HepG2 (cell line): Measurements from ENCODE around the gene UPF3B. TPM values are rescaled to one million over a fixed set of nuclear protein-coding genes. Genes with fewer than 3 reads are reported as not detected.

Experiments
- ARNTL ChIP-seq: sonication (generic); formaldehyde crosslinking; IDR thresholded peaks from 2 replicates; pipeline ENCODE4 v1.4.0; 2020; ENCODE audit warnings: mild to moderate bottlenecking, missing genetic modification reagents
- ATF7-NPFF ChIP-seq: sonication (generic); formaldehyde crosslinking; IDR thresholded peaks from 2 replicates; pipeline ENCODE4 v1.8.1; 2023; ENCODE audit warnings: mild to moderate bottlenecking, low read depth, missing genetic modification reagents, moderate library complexity
- CENPT ChIP-seq: sonication (generic); formaldehyde crosslinking; IDR thresholded peaks from 2 replicates; pipeline ENCODE4 v1.8.0; 2022; ENCODE audit warnings: low read depth, mild to moderate bottlenecking, moderate library complexity, missing genetic modification reagents
- HIC2 ChIP-seq: sonication (generic); formaldehyde crosslinking; IDR thresholded peaks from 2 replicates; pipeline ENCODE4 v1.9.0; 2022; ENCODE audit warnings: low read depth, missing genetic modification reagents
- HNF1B ChIP-seq: sonication (generic); formaldehyde crosslinking; IDR thresholded peaks from 2 replicates; pipeline ENCODE4 v1.5.1; 2020; ENCODE audit warnings: mild to moderate bottlenecking, moderate library complexity, missing genetic modification reagents
- HOXA9 ChIP-seq: sonication (generic); formaldehyde crosslinking; IDR thresholded peaks from 2 replicates; pipeline ENCODE4 v1.8.1; 2022; ENCODE audit warnings: missing genetic modification reagents, mild to moderate bottlenecking, moderate library complexity, borderline replicate concordance
- MAFG ChIP-seq: sonication (generic); formaldehyde crosslinking; IDR thresholded peaks from 2 replicates; pipeline ENCODE4 v1.5.1; 2020; ENCODE audit warnings: mild to moderate bottlenecking, missing genetic modification reagents
- MED8 ChIP-seq: sonication (generic); formaldehyde crosslinking; IDR thresholded peaks from 2 replicates; pipeline ENCODE4 v1.8.1; 2023; ENCODE audit warnings: mild to moderate bottlenecking, missing genetic modification reagents; ENCODE audit not compliant: insufficient replicate concordance
- MEIS2 ChIP-seq: sonication (generic); formaldehyde crosslinking; IDR thresholded peaks from 2 replicates; pipeline ENCODE4 v1.9.0; 2021; ENCODE audit warnings: mild to moderate bottlenecking, missing genetic modification reagents
- MYNN ChIP-seq: sonication (generic); formaldehyde crosslinking; IDR thresholded peaks from 2 replicates; pipeline ENCODE4 v1.4.0; 2020; ENCODE audit warnings: mild to moderate bottlenecking, low read depth, missing genetic modification reagents
- NR2F2 ChIP-seq: IDR thresholded peaks from 2 replicates; pipeline ENCODE4 v1.6.1; 2012; ENCODE audit warnings: low read depth, inconsistent platforms, borderline replicate concordance
- REL ChIP-seq: sonication (generic); formaldehyde crosslinking; conservative IDR thresholded peaks from 2 replicates; pipeline ENCODE4 v1.8.0; 2022; ENCODE audit warnings: mild to moderate bottlenecking, missing genetic modification reagents, moderate library complexity
- SP2 ChIP-seq: sonication (generic); formaldehyde crosslinking; IDR thresholded peaks from 2 replicates; pipeline ENCODE4 v1.5.1; 2020; ENCODE audit warnings: mild to moderate bottlenecking, missing genetic modification reagents
- TARDBP ChIP-seq: sonication (generic); formaldehyde crosslinking; IDR thresholded peaks from 2 replicates; pipeline ENCODE4 v1.8.0; 2022; ENCODE audit warnings: mild to moderate bottlenecking, missing genetic modification reagents
- TFAP4 ChIP-seq: sonication (generic); IDR thresholded peaks from 2 replicates; pipeline ENCODE4 v1.6.1; 2016; ENCODE audit warnings: low read depth, borderline replicate concordance
- ZNF20 ChIP-seq: sonication (generic); formaldehyde crosslinking; IDR thresholded peaks from 2 replicates; pipeline ENCODE4 v1.4.0; 2020; ENCODE audit warnings: mild to moderate bottlenecking, moderate library complexity, missing genetic modification reagents
- ZNF33A ChIP-seq: sonication (generic); formaldehyde crosslinking; IDR thresholded peaks from 2 replicates; pipeline ENCODE4 v1.5.1; 2020; ENCODE audit warnings: missing genetic modification reagents, mild to moderate bottlenecking, moderate library complexity, borderline replicate concordance
- ZNF451 ChIP-seq: sonication (generic); formaldehyde crosslinking; IDR thresholded peaks from 2 replicates; pipeline ENCODE4 v1.5.0; 2020; ENCODE audit warnings: mild to moderate bottlenecking, missing genetic modification reagents
- ZNF605 ChIP-seq: sonication (generic); formaldehyde crosslinking; IDR thresholded peaks from 2 replicates; pipeline ENCODE4 v1.8.0; 2022; ENCODE audit warnings: mild to moderate bottlenecking, missing genetic modification reagents
- ZNF607 ChIP-seq: sonication (generic); formaldehyde crosslinking; IDR thresholded peaks from 2 replicates; pipeline ENCODE4 v1.5.1; 2020; ENCODE audit warnings: missing genetic modification reagents, mild to moderate bottlenecking, borderline replicate concordance
- ZNF660 ChIP-seq: sonication (generic); formaldehyde crosslinking; IDR thresholded peaks from 2 replicates; pipeline ENCODE4 v1.5.1; 2020; ENCODE audit warnings: mild to moderate bottlenecking, low read depth, missing genetic modification reagents, borderline replicate concordance
- ZNF691 ChIP-seq: sonication (generic); formaldehyde crosslinking; IDR thresholded peaks from 2 replicates; pipeline ENCODE4 v1.4.0; 2020; ENCODE audit warnings: missing genetic modification reagents, low read depth, mild to moderate bottlenecking, borderline replicate concordance
- ZNF75D ChIP-seq: sonication (generic); formaldehyde crosslinking; IDR thresholded peaks from 2 replicates; pipeline ENCODE4 v1.8.1; 2023; ENCODE audit warnings: missing genetic modification reagents, mild to moderate bottlenecking, borderline replicate concordance
- ZNF780A ChIP-seq: sonication (generic); formaldehyde crosslinking; IDR thresholded peaks from 2 replicates; pipeline ENCODE4 v1.8.0; 2022; ENCODE audit warnings: mild to moderate bottlenecking, missing genetic modification reagents, moderate library complexity
- ZSCAN12 ChIP-seq: sonication (generic); formaldehyde crosslinking; IDR thresholded peaks from 2 replicates; pipeline ENCODE4 v1.9.0; 2021; ENCODE audit warnings: mild to moderate bottlenecking, missing genetic modification reagents
- polyA plus RNA-seq, 8 experiments: library from polyadenylated mRNA; depleted of rRNA in 3 of 8; stranded (reverse) in 7 of 8; unstranded in 1 of 8; fragments of >200 nt; fragmentation: Illumina TruSeq in 4 of 8; extraction: Trizol in 4 of 8; gene quantifications; 2 replicates each; pipeline versions ENCODE4 v1.2.1 to v1.2.3, GENCODE V29; 2011 to 2016; ENCODE audit warnings: low read depth in 4 of 8, missing spikeins in 1 of 8, mixed read lengths in 1 of 8; ENCODE audit not compliant: insufficient read depth in 1 of 8
- total RNA-seq, 5 experiments: library from RNA; depleted of rRNA; stranded (reverse); fragments of >200 nt; fragmentation: Illumina TruSeq; extraction: Trizol; gene quantifications; 2 replicates each; pipeline ENCODE4 v1.2.3, GENCODE V29; 2016; ENCODE audit warnings: low read depth in 1 of 5

The UPF3B gene
- total and polyA plus RNA-seq, 2 of the 13 experiments (the other 11 are each of a cell fraction or from before 2014, with no cell fraction given): 5.2 to 7.2 TPM

GRCh38 chrX:119871599-119872395 is 19.0 kb upstream of the UPF3B start, which contains the start of the genes NDUFA1 and RNF113A (continued):
- TF ChIP-seq HNF1B (CRISPR knock-in tag) (peak; percentile 60; the same call in 1 of the 2 replicates), MAFG (CRISPR knock-in tag) (no peak), TARDBP (CRISPR knock-in tag) (no peak), ZNF33A (CRISPR knock-in tag) (no peak), ZNF780A (CRISPR knock-in tag) (no peak), MYNN (no peak), ZNF691 (CRISPR knock-in tag) (no peak), CENPT (CRISPR knock-in tag) (no peak), ATF7-NPFF (CRISPR knock-in tag) (no peak), HIC2 (CRISPR knock-in tag) (0 out of 2 replicates have a peak, but pooled peaks have one; percentile 30), NR2F2 (no peak), ZSCAN12 (CRISPR knock-in tag) (no peak), MEIS2 (CRISPR knock-in tag) (peak; percentile 52; the same call in 1 of the 2 replicates), SP2 (CRISPR knock-in tag) (no peak), ZNF605 (CRISPR knock-in tag) (no peak), MED8 (CRISPR knock-in tag) (no peak), ARNTL (CRISPR knock-in tag) (0 out of 2 replicates have a peak, but pooled peaks have one; percentile 27), REL (CRISPR knock-in tag) (no peak), HOXA9 (CRISPR knock-in tag) (no peak), ZNF660 (CRISPR knock-in tag) (no peak), ZNF20 (CRISPR knock-in tag) (no peak), TFAP4 (no peak), ZNF75D (CRISPR knock-in tag) (no peak), ZNF607 (CRISPR knock-in tag) (peak; percentile 59), ZNF451 (CRISPR knock-in tag) (no peak)
